ENCODE results near the gene LRRC70.

DNA sequence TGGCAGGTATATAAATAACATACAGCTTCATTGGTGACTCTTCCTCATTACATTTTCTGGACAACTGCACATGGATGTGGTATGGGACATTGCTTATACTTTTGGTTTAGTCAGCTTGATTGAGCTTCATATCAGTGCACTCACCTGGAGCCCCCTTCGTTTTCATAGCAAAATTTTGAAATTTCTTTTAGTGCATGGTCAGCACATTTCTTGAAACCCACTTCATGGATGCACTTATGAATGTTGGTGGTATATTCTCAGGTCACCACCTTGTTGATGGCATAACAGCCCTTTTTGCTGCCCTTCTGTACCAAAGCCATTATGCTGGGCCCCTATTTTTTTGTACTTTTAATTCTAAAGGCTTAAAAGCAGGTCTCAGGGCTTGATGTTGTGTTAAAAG is 16.7 kb upstream of the LRRC70 start:
- TF ChIP-seq, protein P1, sequence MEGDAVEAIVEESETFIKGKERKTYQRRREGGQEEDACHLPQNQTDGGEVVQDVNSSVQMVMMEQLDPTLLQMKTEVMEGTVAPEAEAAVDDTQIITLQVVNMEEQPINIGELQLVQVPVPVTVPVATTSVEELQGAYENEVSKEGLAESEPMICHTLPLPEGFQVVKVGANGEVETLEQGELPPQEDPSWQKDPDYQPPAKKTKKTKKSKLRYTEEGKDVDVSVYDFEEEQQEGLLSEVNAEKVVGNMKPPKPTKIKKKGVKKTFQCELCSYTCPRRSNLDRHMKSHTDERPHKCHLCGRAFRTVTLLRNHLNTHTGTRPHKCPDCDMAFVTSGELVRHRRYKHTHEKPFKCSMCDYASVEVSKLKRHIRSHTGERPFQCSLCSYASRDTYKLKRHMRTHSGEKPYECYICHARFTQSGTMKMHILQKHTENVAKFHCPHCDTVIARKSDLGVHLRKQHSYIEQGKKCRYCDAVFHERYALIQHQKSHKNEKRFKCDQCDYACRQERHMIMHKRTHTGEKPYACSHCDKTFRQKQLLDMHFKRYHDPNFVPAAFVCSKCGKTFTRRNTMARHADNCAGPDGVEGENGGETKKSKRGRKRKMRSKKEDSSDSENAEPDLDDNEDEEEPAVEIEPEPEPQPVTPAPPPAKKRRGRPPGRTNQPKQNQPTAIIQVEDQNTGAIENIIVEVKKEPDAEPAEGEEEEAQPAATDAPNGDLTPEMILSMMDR (IDR thresholded peaks at IDR 0.05), result no peak
- TF ChIP-seq EP300 (IDR thresholded peaks at IDR 0.05), result no peak
- TF ChIP-seq POLR2A (IDR thresholded peaks at IDR 0.05), result no peak
